B cell (primary cell): Measurements from ENCODE around the gene ATP7B. TPM values are rescaled to one million over a fixed set of nuclear protein-coding genes. Genes with fewer than 3 reads are reported as not detected.

Source experiments
- ATAC-seq: fragments of 200-7000 bp; cut with Tn5 transposase; one replicate; pipeline ENCODE4 v1.10.0; 2021; ENCODE audit warnings: low read depth, mild to moderate bottlenecking, moderate number of reproducible peaks, moderate library complexity
- CTCF ChIA-PET: fragments of 350-600 bp; sonication (Branson Sonifier 250); formaldehyde crosslinking; loops from one replicate; lab custom pipeline; 2021; ENCODE audit warnings: antibody characterized with exemption, inconsistent platforms; lab: Charles Lee
- POLR2A ChIA-PET: fragments of 350-600 bp; sonication (Branson Sonifier 250); formaldehyde crosslinking; loops from one replicate; lab custom pipeline; 2021; ENCODE audit warnings: antibody characterized with exemption; lab: Charles Lee
- DNase-seq: peaks from one replicate; pipeline ENCODE4 v3.0.0; 2013
- H2AFZ ChIP-seq: 2 replicates; pipeline ENCODE4 v1.6.1; 2012; ENCODE audit warnings: mild to moderate bottlenecking, low read depth, low read length; ENCODE audit not compliant: insufficient read depth, poor library complexity, severe bottlenecking
- H3K27ac ChIP-seq, 2 donors: 1 replicate in 1 of 2; 2 replicates in 1 of 2; pipeline ENCODE4 v1.5.1; 2012 to 2013; ENCODE audit warnings: low read length in 2 of 2, mild to moderate bottlenecking in 2 of 2, moderate library complexity in 1 of 2
- H3K27me3 ChIP-seq, 4 experiments: fragments of 200-600 bp in 1 of 4; sonication (generic) in 1 of 4; replicated peaks in 1 of 4; 1 replicate in 2 of 4; 2 replicates in 2 of 4; pipeline versions ENCODE4 v1.6.1 to v1.7.0; 2013 to 2016; ENCODE audit warnings: low read length in 3 of 4, mild to moderate bottlenecking in 2 of 4, mixed read lengths in 1 of 4, moderate library complexity in 1 of 4; ENCODE audit not compliant: insufficient read depth in 4 of 4, control insufficient read depth in 3 of 4; ENCODE audit errors: control extremely low read depth in 1 of 4
- H3K36me3 ChIP-seq, 2 experiments: replicated peaks in 1 of 2; 1 replicate in 1 of 2; 2 replicates in 1 of 2; pipeline versions ENCODE4 v1.6.1 to v1.7.1; 2013; ENCODE audit warnings: low read length in 1 of 2; ENCODE audit not compliant: insufficient read depth in 2 of 2, control insufficient read depth in 1 of 2; ENCODE audit errors: control extremely low read depth in 1 of 2, extremely low read depth in 1 of 2
- H3K4me1 ChIP-seq, 2 donors: fragments of 200-600 bp in 1 of 2; sonication (generic) in 1 of 2; 1 replicate in 1 of 2; 2 replicates in 1 of 2; pipeline versions ENCODE4 v1.5.1 to v1.6.1; 2013 to 2017; ENCODE audit warnings: low read length in 2 of 2; ENCODE audit not compliant: control insufficient read depth in 2 of 2, insufficient read depth in 2 of 2
- H3K4me2 ChIP-seq: replicated peaks from 2 replicates; pipeline ENCODE3; 2012; ENCODE audit warnings: mild to moderate bottlenecking, low read depth, low read length; ENCODE audit not compliant: poor library complexity, severe bottlenecking
- H3K4me3 ChIP-seq, 5 experiments: fragments of 200-600 bp in 1 of 5; sonication (generic) in 1 of 5; 1 replicate in 3 of 5; 2 replicates in 2 of 5; pipeline versions ENCODE4 v1.5.1 to v1.7.0; 2011 to 2016; ENCODE audit warnings: low read length in 4 of 5, mild to moderate bottlenecking in 4 of 5, low read depth in 2 of 5, control low read depth in 1 of 5, moderate library complexity in 1 of 5; ENCODE audit not compliant: insufficient read depth in 1 of 5; ENCODE audit errors: control extremely low read depth in 1 of 5, extremely low read depth in 1 of 5
- H3K79me2 ChIP-seq: fragments of 200-600 bp; sonication (generic); one replicate; pipeline ENCODE4 v1.6.0; 2016; ENCODE audit warnings: low read length; ENCODE audit not compliant: control insufficient read depth, insufficient read depth
- H3K9ac ChIP-seq: fragments of 200-600 bp; sonication (generic); 2 replicates; pipeline ENCODE4 v1.6.1; 2017; ENCODE audit warnings: mild to moderate bottlenecking, low read length, moderate library complexity
- H3K9me3 ChIP-seq, 3 donors: one replicate each; pipeline versions ENCODE4 v1.6.1 to v1.7.1; 2013; ENCODE audit warnings: low read length in 2 of 3; ENCODE audit not compliant: control insufficient read depth in 2 of 3, insufficient read depth in 1 of 3; ENCODE audit errors: control extremely low read depth in 1 of 3
- H4K20me1 ChIP-seq: 2 replicates; pipeline ENCODE4 v1.6.0; 2012; ENCODE audit warnings: mild to moderate bottlenecking, low read length; ENCODE audit not compliant: insufficient read depth, control insufficient read depth, poor library complexity, severe bottlenecking
- H3K27ac Mint-ChIP-seq: one replicate; pipeline ENCODE4 v1.8.0; 2021; ENCODE audit warnings: mixed read lengths
- H3K27me3 Mint-ChIP-seq: one replicate; pipeline ENCODE4 v1.8.0; 2021; ENCODE audit warnings: mixed read lengths
- H3K4me1 Mint-ChIP-seq: one replicate; pipeline ENCODE4 v1.8.0; 2021; ENCODE audit warnings: mixed read lengths
- H3K4me3 Mint-ChIP-seq: one replicate; pipeline ENCODE4 v1.8.0; 2021; ENCODE audit warnings: mixed read lengths
- H3K9me3 Mint-ChIP-seq: one replicate; pipeline ENCODE4 v1.8.0; 2022; ENCODE audit warnings: mixed read lengths; ENCODE audit not compliant: insufficient read depth
- CTCF ChIP-seq: fragments of 200-600 bp; IDR thresholded peaks from one replicate; pipeline ENCODE4 v1.8.0; 2022; ENCODE audit warnings: antibody characterized with exemption, mild to moderate bottlenecking
- EZH2 ChIP-seq: IDR thresholded peaks from 2 replicates; pipeline ENCODE4 v1.6.1; 2012; ENCODE audit warnings: borderline replicate concordance, low read depth, mild to moderate bottlenecking, moderate library complexity, low read length; ENCODE audit not compliant: insufficient read depth, poor library complexity, severe bottlenecking
- WGBS: methylation state at CpG from one replicate; pipeline ENCODE4 v1.1.5; 2013; ENCODE audit warnings: missing lambda C conversion rate; ENCODE audit not compliant: insufficient coverage; 5-methylcytosine and 5-hydroxymethylcytosine counted together
- intact Hi-C: fragments of 100-400 bp; cut with micrococcal nuclease; formaldehyde crosslinking; loops from one replicate; pipeline ENCODE4 v1.10.0; 2022
- polyA plus RNA-seq: library from polyadenylated mRNA; depleted of rRNA; stranded (reverse); fragments of >200 nt; gene quantifications from 2 replicates; pipeline ENCODE4 v1.2.3, GENCODE V29; 2012
- total RNA-seq, 2 donors: library from RNA; stranded (reverse); fragments of 120-200 nt in 1 of 2; gene quantifications; 1 replicate in 1 of 2; 2 replicates in 1 of 2; pipeline versions ENCODE4 v1.2.3 to v1.2.4, GENCODE V29; 2013 to 2022

Gene ATP7B
- total and polyA plus RNA-seq, 2 donors (not counting 1 experiment from before 2014, with no cell fraction given): 0.10 to 0.91 TPM

- WGBS: 97% methylated on average over 4 of the region's 4 CpGs
- no peak overlapping the region for H2AFZ ChIP-seq
- no peak overlapping the region for H3K4me3 Mint-ChIP-seq
- no peak overlapping the region for H3K9ac ChIP-seq
- no peak overlapping the region for H3K27ac Mint-ChIP-seq
- peaks cover 25% of the 10 kb centered on the region for H3K79me2 ChIP-seq
- H3K9me3 ChIP-seq: no peaks in the 10 kb centered on the region
- peaks cover 27% of the 10 kb centered on the region for H4K20me1 ChIP-seq
- ATAC-seq (no peak), DNase-seq (no peak)
- H3K27me3 Mint-ChIP-seq: no peaks in the 10 kb centered on the region
- H3K4me1 ChIP-seq: no peaks in the 10 kb centered on the region
- H3K4me1 Mint-ChIP-seq: peaks cover 16% of the 10 kb centered on the region
- H3K4me3 ChIP-seq: no peak overlapping the region
- H3K27me3 ChIP-seq: no peaks in the 10 kb centered on the region
- ChIA-PET CTCF (interaction anchor here (1.4 kb wide), 1 partner anchor 8 kb away, joined by 3 read pairs; no protein-coding TSS in a partner anchor), POLR2A (no interaction called here)
- intact Hi-C loops: no loop called here
- no peaks in the 10 kb centered on the region for H3K9me3 Mint-ChIP-seq
- TF ChIP-seq EZH2: no peak
- no peak for TF ChIP-seq CTCF
- H3K4me2 ChIP-seq: no peak overlapping the region
- no peak overlapping the region for H3K27ac ChIP-seq
- peaks cover 0 to 37% of the 10 kb centered on the region in 2 experiments for H3K36me3 ChIP-seq
Measured at GRCh38 chr13:52029569-52029968, 18.3 kb upstream of the ATP7B start.

- intact Hi-C loops: no loop called here
- H4K20me1 ChIP-seq: peaks cover 25% of the 10 kb centered on the region
- H3K9ac ChIP-seq: no peak overlapping the region
- no peak overlapping the region for H3K27ac Mint-ChIP-seq
- H3K4me3 Mint-ChIP-seq: no peak overlapping the region
- no peaks in the 10 kb centered on the region for H3K27me3 Mint-ChIP-seq
- ATAC-seq (no peak), DNase-seq (no peak)
- peaks cover 16% of the 10 kb centered on the region for H3K4me1 Mint-ChIP-seq
- ChIA-PET POLR2A (no interaction called here), CTCF (no interaction called here)
- H3K4me2 ChIP-seq: no peak overlapping the region
- H3K9me3 Mint-ChIP-seq: no peaks in the 10 kb centered on the region
- no CpG with 5 or more reads among the region's 1 CpG for WGBS
- H3K27ac ChIP-seq: no peak overlapping the region
- no peak overlapping the region for H3K4me3 ChIP-seq
- no peak overlapping the region for H2AFZ ChIP-seq
- no peak for TF ChIP-seq CTCF
- TF ChIP-seq EZH2: no peak
- peaks cover 3 to 46% of the 10 kb centered on the region in 2 experiments for H3K36me3 ChIP-seq
- no peaks in the 10 kb centered on the region for H3K4me1 ChIP-seq
- H3K27me3 ChIP-seq: no peaks in the 10 kb centered on the region
- peaks cover 32% of the 10 kb centered on the region for H3K79me2 ChIP-seq
- no peaks in the 10 kb centered on the region for H3K9me3 ChIP-seq
Measured at GRCh38 chr13:52027832-52028231, 16.6 kb upstream of the ATP7B start.
